Kasumi-1 (cell line): ENCODE results near the gene PSKH1.
"Not testable (repeated sequence)": the region's sequence is repeated elsewhere in the genome, so short reads cannot be mapped to it uniquely, and the experiment has no call there.

Experiments used
- DNase-seq, 2 experiments: peaks; one replicate each; lab custom pipeline; 2025; lab: John Stamatoyannopoulos, UW

Gene PSKH1

DNA sequence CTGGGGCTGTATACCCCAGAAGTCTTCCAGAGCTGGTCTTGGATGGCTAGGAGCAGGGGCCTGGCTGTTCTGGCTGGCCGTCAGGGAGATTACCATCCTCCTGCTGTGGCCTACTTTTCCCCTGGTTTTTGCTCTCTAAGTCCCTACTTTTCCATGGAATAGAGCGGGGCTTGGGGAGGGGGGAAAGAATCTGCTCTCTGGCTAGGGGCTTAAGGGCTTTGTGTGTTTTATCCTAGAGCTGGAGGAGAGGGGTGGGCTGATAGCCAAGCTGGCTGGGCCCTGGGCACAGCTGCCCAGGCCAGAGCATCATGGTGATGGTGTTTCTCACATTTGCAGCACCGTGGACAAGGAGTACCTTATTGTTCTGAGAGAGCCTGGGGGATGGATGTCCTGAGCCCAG, 4.7 kb upstream of the PSKH1 start:
- no peak for DNase-seq

DNA sequence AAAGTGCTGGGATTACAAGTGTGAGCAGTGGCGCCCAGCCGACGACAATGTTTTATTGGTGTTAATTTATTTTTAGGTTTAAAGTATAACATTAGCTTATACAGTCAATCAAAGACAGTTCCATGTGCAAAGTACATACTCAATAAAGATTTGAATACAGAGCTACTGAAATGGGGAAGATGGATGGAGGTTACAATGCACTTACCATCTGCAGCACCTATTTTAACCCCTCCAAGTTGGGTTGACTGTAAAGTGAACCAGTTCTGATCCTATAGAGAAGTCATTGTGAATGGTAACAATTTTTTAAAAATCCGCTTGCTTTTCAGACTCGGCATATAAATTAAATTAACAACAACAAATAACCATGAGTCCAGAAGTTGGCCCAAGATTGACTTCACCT, 679 bp upstream of the PSKH1 start:
- no peak for DNase-seq

DNA sequence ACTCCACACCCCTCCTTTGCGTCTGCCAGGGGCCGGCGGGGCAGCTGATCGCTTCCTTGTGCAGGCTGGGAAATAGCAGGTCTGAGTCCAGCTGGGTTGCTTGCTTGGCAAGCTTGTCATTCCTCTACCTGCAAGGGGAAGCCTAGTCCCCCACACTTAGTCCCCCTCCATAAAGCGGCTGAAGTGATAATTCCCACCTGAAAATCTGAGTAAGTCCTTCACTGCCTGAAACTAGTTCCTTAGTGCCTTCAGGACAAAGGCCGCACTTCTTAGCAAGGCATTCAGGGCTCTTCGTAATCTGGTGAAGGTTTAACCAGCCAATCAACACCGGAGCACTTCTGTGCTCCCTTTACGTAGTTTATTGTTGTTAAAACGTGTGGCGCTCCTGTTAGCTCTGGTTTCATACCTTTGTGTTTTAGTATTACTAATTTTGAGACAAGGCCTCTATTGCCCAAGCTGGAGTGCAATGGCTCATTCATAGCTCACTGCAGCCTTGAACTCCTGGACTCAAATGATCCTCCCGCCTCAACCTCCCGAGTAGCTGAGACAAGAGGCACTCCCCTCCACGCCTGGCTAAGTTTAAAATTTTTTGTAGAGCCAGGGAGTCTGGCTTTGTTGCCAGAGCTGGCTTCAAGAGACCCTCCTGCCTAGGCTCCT, 817 bp downstream of the PSKH1 start:
- no peak for DNase-seq

DNA sequence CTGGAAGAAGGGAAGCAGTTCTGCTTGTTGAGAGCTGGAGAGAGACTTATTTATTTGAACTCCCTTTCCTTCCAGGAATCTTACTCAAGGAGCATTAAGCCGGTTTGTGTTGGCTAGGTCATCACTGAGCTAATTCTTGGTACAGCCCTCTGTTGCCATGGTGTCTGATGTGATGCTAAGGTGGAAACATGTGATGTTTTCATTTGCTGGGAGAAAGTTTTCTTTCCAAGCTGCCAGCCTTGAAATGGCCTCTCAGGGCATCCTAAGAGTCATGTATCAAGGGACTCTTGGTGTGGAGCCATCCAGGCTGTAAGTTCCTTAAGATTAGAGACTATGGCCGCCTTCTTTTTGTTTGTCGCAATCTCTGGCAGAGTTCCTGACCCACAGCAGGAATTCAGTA, 4.2 kb downstream of the PSKH1 start:
- no peak for DNase-seq

DNA sequence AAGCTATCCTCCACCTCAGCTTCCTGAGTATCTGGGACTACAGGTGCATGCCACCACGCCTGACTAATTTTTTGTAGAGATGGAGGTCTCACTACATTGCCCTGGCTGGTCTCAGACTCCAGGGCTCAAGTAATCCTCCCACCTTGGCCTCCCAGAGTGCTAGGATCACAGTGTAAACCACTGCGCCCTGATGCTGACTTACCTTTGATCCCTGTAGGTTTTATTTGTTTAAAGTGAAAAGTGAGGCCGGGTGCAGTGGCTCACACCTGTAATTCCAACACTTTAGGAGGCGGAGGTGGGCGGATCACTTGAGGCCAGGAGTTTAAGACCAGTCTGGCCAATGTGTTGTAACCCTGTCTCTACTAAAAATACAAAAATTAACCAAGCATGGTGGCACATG, 8.7 kb downstream of the PSKH1 start:
- no peak for DNase-seq

DNA sequence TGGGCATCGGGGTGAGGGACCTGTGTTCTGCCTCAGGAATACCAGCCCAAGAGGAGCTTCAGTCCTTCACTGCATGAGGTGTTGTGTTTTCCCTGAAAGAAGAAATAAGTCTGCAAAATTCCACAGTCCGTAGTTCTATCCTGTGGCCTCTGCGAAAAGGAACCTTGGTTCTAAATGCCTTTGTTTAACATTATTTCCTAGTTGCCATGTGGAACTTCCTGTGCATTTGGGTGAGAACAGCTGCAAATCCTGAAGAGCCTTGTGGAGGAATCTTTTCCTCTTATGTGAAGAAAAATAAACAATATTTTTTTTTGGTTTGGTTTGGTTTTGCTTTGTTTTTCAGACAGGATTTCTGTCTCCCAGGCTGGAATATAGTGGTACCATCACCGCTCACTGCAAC, 9.8 kb downstream of the PSKH1 start:
- no peak for DNase-seq

DNA sequence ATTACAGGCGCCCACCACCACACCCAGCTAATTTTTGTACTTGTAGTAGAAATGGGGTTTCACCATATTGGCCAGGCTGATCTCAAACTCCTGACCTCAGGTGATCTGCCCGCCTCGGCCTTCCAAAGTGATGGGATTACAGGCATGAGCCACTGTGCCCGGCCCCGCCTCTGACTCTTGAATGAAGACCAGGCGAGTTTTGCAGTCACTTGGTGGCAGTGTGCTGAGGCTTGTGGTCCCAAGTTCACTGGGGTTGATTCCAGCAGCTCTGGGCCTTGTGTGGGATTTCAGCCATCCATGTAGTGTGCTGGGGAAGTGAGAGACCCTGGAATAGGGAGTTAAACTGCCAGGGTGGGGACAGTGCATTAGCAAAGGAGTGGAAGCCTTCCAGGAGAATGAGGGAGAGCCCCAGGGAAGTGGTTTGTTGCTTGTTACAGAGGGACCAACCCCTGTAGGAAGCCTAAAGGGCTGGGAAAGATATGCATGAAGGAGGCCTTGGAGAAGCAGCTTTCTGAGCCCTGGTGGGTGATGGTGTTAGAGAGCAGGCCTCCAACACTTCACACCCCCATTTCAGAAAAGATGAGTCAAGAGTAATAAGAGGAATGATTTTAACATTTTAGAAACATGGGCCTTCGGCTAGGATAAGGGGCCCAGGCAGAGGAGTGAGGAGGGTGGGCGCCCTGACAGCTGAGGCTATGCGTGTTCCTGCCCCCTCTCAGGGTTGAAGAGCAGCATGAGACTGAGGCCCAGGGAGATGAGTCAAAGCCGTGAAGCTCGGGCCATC, 14.5 kb downstream of the PSKH1 start:
- no peak for DNase-seq

DNA sequence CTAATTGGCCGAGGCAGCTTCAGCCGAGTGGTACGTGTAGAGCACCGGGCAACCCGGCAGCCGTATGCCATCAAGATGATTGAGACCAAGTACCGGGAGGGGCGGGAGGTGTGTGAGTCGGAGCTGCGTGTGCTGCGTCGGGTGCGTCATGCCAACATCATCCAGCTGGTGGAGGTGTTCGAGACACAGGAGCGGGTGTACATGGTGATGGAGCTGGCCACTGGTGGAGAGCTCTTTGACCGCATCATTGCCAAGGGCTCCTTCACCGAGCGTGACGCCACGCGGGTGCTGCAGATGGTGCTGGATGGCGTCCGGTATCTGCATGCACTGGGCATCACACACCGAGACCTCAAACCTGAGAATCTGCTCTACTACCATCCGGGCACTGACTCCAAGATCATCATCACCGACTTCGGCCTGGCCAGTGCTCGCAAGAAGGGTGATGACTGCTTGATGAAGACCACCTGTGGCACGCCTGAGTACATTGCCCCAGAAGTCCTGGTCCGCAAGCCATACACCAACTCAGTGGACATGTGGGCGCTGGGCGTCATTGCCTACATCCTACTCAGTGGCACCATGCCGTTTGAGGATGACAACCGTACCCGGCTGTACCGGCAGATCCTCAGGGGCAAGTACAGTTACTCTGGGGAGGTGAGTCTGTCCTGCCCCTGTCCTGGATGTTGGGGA, 16.1 kb downstream of the PSKH1 start:
- no peak for DNase-seq

DNA sequence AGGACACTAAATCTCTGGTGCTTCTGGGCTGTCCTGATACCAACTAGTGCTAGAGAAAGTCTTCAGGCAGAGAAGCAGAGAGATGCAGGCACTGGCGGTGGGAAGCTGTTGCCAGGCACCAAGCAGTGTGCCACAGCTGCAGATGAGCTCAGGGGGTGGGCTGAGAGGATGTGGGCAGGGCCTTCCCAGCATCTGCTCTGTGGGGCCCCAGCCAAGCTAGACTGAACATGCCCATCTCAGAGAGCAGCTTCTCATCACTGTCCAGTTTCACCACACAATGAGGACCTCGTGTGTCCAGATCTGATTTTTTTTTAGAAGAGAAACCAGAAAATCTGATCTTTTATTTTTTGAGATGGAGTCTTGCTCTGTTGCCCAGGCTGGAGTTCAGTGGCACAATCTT, 17.1 kb downstream of the PSKH1 start:
- no peak for DNase-seq

DNA sequence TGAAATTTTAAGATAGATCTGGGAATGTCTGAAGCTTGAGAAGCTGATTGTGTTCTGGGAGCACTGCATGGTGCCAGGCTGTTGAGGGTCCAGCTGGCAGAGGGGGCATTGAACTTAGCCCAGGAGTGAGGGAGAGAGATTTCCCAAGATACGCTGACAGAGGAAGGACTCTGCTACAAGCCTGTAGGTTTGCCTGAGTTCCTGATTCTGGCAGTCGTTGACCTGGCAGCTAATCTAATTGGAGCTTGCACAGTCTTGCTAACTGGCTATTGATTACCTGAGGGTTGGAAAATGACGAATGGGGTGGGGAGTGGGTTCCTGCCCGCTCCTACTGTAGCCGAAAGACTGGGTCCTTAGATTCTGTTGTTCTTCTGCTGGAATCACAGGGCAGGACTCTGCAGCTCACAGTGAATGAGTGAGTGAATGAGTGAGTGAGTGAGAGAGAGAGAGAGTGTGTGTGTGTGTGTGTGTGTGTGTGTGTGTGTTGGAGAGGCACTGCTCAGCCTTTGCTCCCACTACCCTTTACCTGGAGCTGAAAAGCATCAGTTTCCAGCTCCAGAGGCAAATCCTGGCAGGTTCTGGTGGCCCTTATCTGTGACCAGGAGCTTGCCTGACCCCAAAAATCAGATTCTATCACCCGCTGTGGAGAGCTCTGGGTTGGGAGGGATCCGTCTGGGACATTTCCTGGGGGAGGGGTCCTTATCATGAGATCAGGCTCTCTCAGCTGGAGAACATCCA, 21.9 kb downstream of the PSKH1 start:
- no peak for DNase-seq

DNA sequence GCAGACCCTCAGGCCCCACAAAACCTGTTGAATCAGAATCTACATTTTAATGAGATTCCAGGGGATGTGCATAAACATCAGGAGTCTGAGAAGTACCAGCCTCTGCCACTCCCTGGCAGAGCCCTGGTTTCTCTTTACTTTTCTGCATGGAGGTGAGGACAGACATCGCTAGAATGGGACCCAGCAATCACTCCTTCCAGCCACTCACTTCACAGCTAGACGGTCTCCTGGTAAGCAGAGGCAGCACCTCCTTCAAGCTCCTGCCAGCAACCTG, 22.4 kb downstream of the PSKH1 start:
- not testable (repeated sequence) for DNase-seq

DNA sequence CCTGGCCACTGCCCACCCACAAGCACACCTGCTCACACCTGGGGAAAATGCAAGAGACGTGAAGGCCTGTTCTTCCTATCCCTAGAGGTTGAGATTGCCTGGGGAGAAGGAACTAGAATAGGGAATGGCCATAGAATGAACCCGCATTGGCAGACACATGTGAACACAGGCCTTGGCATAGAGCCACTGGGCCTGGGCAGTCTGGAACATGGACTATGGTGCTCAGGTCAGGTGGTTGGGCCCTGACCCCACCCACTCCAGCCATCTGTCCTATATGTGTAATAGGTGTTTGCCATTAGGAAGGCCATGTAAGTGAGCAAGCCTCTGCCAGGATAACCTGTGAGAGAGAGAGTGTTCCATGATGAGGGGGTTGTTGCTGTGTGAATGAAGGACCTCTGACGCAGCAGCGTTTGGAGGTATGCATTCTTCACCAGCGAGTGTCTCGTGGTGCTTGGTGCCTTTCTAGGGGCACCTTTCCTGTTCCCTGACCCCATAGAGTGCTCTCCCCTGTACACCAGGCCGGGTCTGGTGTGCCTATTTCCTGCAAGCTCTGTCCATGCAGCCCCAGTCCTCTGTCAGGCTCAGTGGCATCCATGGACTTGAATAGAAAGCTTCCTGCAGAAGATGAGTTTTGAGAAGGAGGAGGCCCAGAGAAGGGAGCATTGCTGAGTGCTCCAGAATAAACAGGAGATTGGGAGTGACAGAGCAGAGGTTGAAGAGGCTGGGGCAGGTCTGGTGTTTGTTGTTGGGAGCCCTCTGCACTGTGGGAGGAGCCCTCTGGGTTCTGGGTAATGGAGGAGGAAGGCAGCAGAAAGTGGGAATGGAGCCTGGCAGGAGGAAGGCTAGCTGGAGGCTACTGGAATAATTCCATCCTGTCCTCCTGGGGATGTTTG, 23.0 kb downstream of the PSKH1 start:
- no peak for DNase-seq

DNA sequence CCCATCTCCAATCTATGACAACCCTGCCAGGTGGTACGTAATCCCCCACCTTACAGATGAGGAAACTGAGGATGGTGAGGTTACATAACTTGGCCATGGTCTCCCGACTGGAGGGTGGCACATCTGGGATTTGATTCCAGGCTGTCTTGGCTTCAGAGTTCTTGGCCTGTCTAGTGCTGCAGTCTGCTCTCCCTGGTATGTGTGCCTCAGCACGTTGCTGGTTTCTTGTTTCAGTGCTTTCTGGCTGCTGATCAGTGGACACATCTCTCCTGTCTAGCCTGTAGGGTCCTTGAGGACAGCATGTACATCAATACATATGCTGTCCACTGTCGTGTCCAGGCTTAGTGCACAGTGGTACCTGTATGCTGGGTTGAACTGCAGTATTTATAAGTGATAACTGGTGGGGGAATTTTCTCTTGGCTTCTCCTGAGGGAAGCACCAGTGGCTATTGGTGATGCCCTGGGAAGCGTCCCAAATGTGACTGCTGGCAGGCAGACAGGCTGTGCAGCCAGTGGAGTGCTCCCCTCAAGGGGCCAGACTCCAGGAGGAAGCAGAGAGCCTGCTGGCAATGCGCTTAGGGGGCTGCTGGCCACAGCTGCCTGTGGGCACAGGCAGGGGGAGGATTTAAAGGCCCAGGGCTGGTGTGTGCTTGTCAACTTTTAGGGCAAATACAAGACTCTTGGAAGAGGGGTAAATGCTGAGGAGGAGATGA, 24.2 kb downstream of the PSKH1 start:
- no peak for DNase-seq

DNA sequence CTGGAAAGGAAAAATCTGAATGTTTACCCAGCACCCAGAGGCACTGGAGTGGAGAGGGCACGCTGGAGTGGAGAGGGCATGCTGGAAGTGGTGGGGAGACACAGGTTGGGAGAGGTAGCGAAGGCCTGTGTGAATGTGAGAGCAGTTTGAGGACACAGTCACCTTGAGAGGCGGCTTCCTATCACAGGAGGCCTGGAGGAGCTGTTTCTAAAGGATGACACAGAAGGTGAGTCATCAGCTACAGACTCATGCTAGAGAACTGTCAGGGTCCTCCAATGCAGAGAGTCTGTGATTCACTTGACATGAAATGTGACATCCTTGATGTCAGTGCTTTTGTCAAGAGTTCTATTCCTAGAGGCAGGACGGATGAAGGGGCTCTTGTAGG, 24.8 kb downstream of the PSKH1 start:
- no peak for DNase-seq

DNA sequence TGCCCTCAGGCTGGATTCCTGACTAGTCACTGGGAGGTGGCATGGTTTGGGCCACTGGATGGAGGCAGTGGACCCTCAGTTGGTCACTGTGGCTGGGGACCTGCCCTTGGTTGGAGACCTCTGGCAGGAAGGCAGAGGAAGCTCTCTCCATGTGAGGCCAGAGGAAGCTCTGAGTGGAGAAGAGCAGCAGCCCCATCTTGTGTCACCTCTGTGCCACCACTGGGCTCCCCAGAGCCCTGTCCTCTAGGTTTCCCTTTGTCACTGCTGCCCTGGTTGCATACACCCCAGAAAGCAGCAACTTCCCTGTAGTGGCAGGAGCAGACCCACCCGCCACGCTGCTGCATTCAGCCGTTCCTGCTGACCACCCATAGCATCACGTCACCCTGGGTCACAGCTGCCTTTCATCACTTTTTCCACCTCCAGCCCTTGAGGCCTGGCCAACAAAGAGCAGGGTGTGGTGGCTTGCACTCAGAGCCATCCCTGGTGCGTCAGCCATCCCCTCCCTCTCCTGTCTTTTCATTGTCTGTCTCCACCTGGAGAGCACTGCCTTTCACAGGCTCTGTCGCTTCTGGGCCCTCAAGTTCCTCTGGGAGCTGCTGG, 26.7 kb downstream of the PSKH1 start:
- no peak for DNase-seq

DNA sequence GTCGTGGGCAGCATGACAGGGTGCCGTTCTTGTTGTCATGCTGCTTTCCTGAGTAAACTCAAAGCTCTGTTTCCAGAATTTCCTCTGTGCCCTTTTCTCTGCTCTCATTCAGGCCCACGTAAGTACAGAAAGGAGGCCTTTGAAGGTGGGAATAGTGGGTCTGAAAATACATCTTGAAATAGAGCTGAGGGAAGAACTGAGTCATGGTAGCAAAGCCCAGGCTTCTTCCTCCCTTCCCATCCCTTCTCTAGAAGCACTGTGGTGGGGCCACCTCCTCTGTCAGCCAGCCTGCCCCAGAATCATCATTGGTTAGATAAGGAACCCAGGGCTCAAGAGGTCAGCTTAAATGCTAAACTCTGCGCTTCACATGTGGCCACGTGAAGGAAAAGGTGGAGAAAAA, 29.2 kb downstream of the PSKH1 start:
- DNase-seq: no peak

DNA sequence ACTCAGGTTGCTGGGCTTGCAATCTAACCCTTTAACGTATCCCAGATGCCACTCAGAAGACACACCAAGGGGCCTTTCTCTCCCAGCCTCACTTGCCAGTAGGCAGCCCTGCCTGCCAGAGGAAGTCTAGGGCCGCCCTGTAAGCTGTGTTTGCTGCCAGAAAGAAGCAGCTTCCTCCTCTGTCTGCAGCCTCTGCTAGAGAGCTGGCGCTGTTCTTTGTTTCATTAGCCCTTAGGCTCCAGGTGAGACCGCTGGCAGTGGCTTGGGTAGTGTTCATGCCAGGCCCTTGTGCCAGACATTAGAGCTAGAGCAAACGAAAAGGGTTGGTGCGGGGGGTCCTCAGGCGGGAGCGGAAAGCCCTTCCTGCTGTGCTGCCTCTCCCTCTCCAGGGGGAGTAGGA, 29.7 kb downstream of the PSKH1 start:
- peak; percentile 72 to 80 for DNase-seq

DNA sequence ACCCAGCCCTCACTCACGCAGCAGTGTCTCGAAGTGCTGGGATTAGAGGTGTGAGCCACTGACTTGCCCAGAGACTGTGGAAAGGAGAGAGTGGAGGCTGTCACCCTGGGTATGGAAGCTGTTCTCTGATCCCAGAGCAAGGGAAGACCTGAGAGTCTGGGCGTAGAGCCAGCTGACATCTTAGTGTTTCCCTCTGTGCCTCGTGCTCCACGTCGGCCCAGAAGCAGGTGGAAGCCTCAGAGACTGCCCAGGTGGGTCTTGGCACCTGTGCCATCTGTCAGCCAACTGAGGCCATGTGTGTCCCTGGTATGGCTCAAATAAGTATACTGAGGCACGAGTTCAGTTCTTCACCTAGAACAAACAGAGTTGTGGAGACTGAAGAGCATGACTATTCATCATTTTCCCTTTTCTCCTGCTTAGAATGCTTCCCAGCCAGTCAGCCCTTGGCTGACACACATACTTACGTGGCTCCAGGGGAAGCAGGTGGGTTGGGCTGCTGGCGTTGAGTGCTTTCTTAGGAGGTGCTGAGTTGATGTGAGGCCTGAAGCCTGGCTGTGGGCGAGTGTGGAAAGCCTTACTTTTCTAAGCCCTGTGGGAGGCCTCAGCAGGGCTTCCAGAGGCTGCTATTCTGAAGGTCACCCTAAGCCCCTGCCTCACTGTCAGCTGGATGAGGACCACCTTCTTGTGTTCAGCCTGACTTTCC, 30.5 kb downstream of the PSKH1 start:
- DNase-seq: no peak

DNA sequence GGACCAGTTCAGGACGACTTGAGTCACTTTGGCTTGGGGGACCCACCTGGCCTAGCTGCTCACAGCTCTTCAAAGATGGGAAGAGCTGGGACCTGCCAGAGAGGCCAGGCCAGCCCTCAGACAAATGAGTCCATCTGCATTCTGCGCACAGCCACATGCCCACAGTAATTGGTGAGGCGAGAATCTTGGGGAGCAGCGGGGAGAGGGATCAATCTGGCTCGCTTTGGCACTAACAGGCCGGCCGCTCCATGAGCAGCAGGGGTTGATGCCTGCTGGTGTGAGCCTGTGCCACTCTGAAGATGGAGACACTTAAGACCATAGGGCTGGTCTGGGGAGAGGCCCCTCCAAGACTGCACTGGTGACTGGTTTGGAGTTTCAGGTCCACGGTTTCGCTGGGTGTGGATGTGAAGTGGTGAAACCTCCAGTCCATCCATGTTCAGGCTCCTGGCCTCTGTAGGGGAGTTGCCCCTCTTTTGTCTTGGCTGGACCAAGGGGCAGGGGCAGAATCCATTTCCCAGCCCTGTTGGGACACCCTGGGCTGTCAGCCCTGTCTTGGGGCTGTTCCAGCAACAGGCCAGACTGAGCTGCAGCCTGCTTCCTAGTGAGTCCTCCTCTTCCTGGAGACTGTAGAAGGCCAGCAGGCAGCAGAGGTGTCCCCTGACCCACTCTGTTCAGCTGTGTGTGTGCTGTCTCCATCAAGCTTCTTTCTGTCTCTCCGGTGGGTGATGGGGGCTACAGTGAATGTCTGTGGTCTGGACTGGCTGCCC, 31.3 kb downstream of the PSKH1 start:
- DNase-seq: no peak
